H1 (cell line): ENCODE data around the gene NPFF. TPM values are rescaled to one million over a fixed set of nuclear protein-coding genes. Genes with fewer than 3 reads are reported as not detected.

Source experiments
- BCL11A ChIP-seq, 2 experiments: IDR thresholded peaks; one replicate each; pipeline ENCODE4 v1.6.1; 2011; ENCODE audit warnings: low read depth in 2 of 2, low read length in 2 of 2, mild to moderate bottlenecking in 2 of 2
- E2F6 ChIP-seq: IDR thresholded peaks from 2 replicates; pipeline ENCODE4 v1.6.1; 2012; ENCODE audit warnings: inconsistent platforms
- polyA plus RNA-seq, 7 experiments: library from polyadenylated mRNA; depleted of rRNA in 3 of 7; stranded (reverse) in 5 of 7; unstranded in 2 of 7; fragments of >200 nt in 5 of 7; fragments of 200-250 nt in 2 of 7; gene quantifications; 1 replicate in 5 of 7; 2 replicates in 1 of 7; 4 replicates in 1 of 7; pipeline versions ENCODE4 v1.2.1 to v1.2.3, GENCODE V29; 2011 to 2013; ENCODE audit warnings: missing spikeins in 2 of 7, mixed read lengths in 2 of 7
- total RNA-seq: library from RNA; stranded (reverse); fragmentation: NEBNext Ultra II Directional; extraction: Animal tissue kit (Norgen Biotek cat#: 25700); gene quantifications from 2 replicates; pipeline ENCODE4 v1.2.1, GENCODE V29; 2021

NPFF gene
- total and polyA plus RNA-seq, 2 of the 8 experiments (the other 6 are each of a cell fraction or from before 2014, with no cell fraction given): not detected

GRCh38 chr12:53479331-53479730, 28.0 kb downstream of the NPFF start (continued):
- TF ChIP-seq E2F6: no peak
- no peak for TF ChIP-seq BCL11A (IDR thresholded peaks at IDR 0.05; ENCODE audit: low read depth in 2 of 2, low read length in 2 of 2)
